B cell (primary cell): ENCODE measurements around the gene TACC3. TPM values are rescaled to one million over a fixed set of nuclear protein-coding genes. Genes with fewer than 3 reads are reported as not detected.

Source experiments
- ATAC-seq: fragments of 200-7000 bp; cut with Tn5 transposase; one replicate; pipeline ENCODE4 v1.10.0; 2021; ENCODE audit warnings: low read depth, mild to moderate bottlenecking, moderate number of reproducible peaks, moderate library complexity
- CTCF ChIA-PET: fragments of 350-600 bp; sonication (Branson Sonifier 250); formaldehyde crosslinking; loops from one replicate; lab custom pipeline; 2021; ENCODE audit warnings: antibody characterized with exemption, inconsistent platforms; lab: Charles Lee
- POLR2A ChIA-PET: fragments of 350-600 bp; sonication (Branson Sonifier 250); formaldehyde crosslinking; loops from one replicate; lab custom pipeline; 2021; ENCODE audit warnings: antibody characterized with exemption; lab: Charles Lee
- DNase-seq: peaks from one replicate; pipeline ENCODE4 v3.0.0; 2013
- H2AFZ ChIP-seq: 2 replicates; pipeline ENCODE4 v1.6.1; 2012; ENCODE audit warnings: mild to moderate bottlenecking, low read depth, low read length; ENCODE audit not compliant: insufficient read depth, poor library complexity, severe bottlenecking
- H3K27ac ChIP-seq, 2 donors: 1 replicate in 1 of 2; 2 replicates in 1 of 2; pipeline ENCODE4 v1.5.1; 2012 to 2013; ENCODE audit warnings: low read length in 2 of 2, mild to moderate bottlenecking in 2 of 2, moderate library complexity in 1 of 2
- H3K27me3 ChIP-seq, 4 experiments: fragments of 200-600 bp in 1 of 4; sonication (generic) in 1 of 4; replicated peaks in 1 of 4; 1 replicate in 2 of 4; 2 replicates in 2 of 4; pipeline versions ENCODE4 v1.6.1 to v1.7.0; 2013 to 2016; ENCODE audit warnings: low read length in 3 of 4, mild to moderate bottlenecking in 2 of 4, mixed read lengths in 1 of 4, moderate library complexity in 1 of 4; ENCODE audit not compliant: insufficient read depth in 4 of 4, control insufficient read depth in 3 of 4; ENCODE audit errors: control extremely low read depth in 1 of 4
- H3K36me3 ChIP-seq, 2 experiments: replicated peaks in 1 of 2; 1 replicate in 1 of 2; 2 replicates in 1 of 2; pipeline versions ENCODE4 v1.6.1 to v1.7.1; 2013; ENCODE audit warnings: low read length in 1 of 2; ENCODE audit not compliant: insufficient read depth in 2 of 2, control insufficient read depth in 1 of 2; ENCODE audit errors: control extremely low read depth in 1 of 2, extremely low read depth in 1 of 2
- H3K4me1 ChIP-seq, 2 donors: fragments of 200-600 bp in 1 of 2; sonication (generic) in 1 of 2; 1 replicate in 1 of 2; 2 replicates in 1 of 2; pipeline versions ENCODE4 v1.5.1 to v1.6.1; 2013 to 2017; ENCODE audit warnings: low read length in 2 of 2; ENCODE audit not compliant: control insufficient read depth in 2 of 2, insufficient read depth in 2 of 2
- H3K4me2 ChIP-seq: replicated peaks from 2 replicates; pipeline ENCODE3; 2012; ENCODE audit warnings: mild to moderate bottlenecking, low read depth, low read length; ENCODE audit not compliant: poor library complexity, severe bottlenecking
- H3K4me3 ChIP-seq, 5 experiments: fragments of 200-600 bp in 1 of 5; sonication (generic) in 1 of 5; 1 replicate in 3 of 5; 2 replicates in 2 of 5; pipeline versions ENCODE4 v1.5.1 to v1.7.0; 2011 to 2016; ENCODE audit warnings: low read length in 4 of 5, mild to moderate bottlenecking in 4 of 5, low read depth in 2 of 5, control low read depth in 1 of 5, moderate library complexity in 1 of 5; ENCODE audit not compliant: insufficient read depth in 1 of 5; ENCODE audit errors: control extremely low read depth in 1 of 5, extremely low read depth in 1 of 5
- H3K79me2 ChIP-seq: fragments of 200-600 bp; sonication (generic); one replicate; pipeline ENCODE4 v1.6.0; 2016; ENCODE audit warnings: low read length; ENCODE audit not compliant: control insufficient read depth, insufficient read depth
- H3K9ac ChIP-seq: fragments of 200-600 bp; sonication (generic); 2 replicates; pipeline ENCODE4 v1.6.1; 2017; ENCODE audit warnings: mild to moderate bottlenecking, low read length, moderate library complexity
- H3K9me3 ChIP-seq, 3 donors: one replicate each; pipeline versions ENCODE4 v1.6.1 to v1.7.1; 2013; ENCODE audit warnings: low read length in 2 of 3; ENCODE audit not compliant: control insufficient read depth in 2 of 3, insufficient read depth in 1 of 3; ENCODE audit errors: control extremely low read depth in 1 of 3
- H4K20me1 ChIP-seq: 2 replicates; pipeline ENCODE4 v1.6.0; 2012; ENCODE audit warnings: mild to moderate bottlenecking, low read length; ENCODE audit not compliant: insufficient read depth, control insufficient read depth, poor library complexity, severe bottlenecking
- H3K27ac Mint-ChIP-seq: one replicate; pipeline ENCODE4 v1.8.0; 2021; ENCODE audit warnings: mixed read lengths
- H3K27me3 Mint-ChIP-seq: one replicate; pipeline ENCODE4 v1.8.0; 2021; ENCODE audit warnings: mixed read lengths
- H3K4me1 Mint-ChIP-seq: one replicate; pipeline ENCODE4 v1.8.0; 2021; ENCODE audit warnings: mixed read lengths
- H3K4me3 Mint-ChIP-seq: one replicate; pipeline ENCODE4 v1.8.0; 2021; ENCODE audit warnings: mixed read lengths
- H3K9me3 Mint-ChIP-seq: one replicate; pipeline ENCODE4 v1.8.0; 2022; ENCODE audit warnings: mixed read lengths; ENCODE audit not compliant: insufficient read depth
- EZH2 ChIP-seq: IDR thresholded peaks from 2 replicates; pipeline ENCODE4 v1.6.1; 2012; ENCODE audit warnings: borderline replicate concordance, low read depth, mild to moderate bottlenecking, moderate library complexity, low read length; ENCODE audit not compliant: insufficient read depth, poor library complexity, severe bottlenecking
- WGBS: methylation state at CpG from one replicate; pipeline ENCODE4 v1.1.5; 2013; ENCODE audit warnings: missing lambda C conversion rate; ENCODE audit not compliant: insufficient coverage; 5-methylcytosine and 5-hydroxymethylcytosine counted together
- intact Hi-C: fragments of 100-400 bp; cut with micrococcal nuclease; formaldehyde crosslinking; loops from one replicate; pipeline ENCODE4 v1.10.0; 2022
- polyA plus RNA-seq: library from polyadenylated mRNA; depleted of rRNA; stranded (reverse); fragments of >200 nt; gene quantifications from 2 replicates; pipeline ENCODE4 v1.2.3, GENCODE V29; 2012
- total RNA-seq, 2 donors: library from RNA; stranded (reverse); fragments of 120-200 nt in 1 of 2; gene quantifications; 1 replicate in 1 of 2; 2 replicates in 1 of 2; pipeline versions ENCODE4 v1.2.3 to v1.2.4, GENCODE V29; 2013 to 2022
- TF ChIP-seq, protein P1 (sequence below): fragments of 200-600 bp; IDR thresholded peaks from one replicate; pipeline ENCODE4 v1.8.0; 2022; ENCODE audit warnings: antibody characterized with exemption, mild to moderate bottlenecking

TACC3 gene
- total and polyA plus RNA-seq, 2 donors (not counting 1 experiment from before 2014, with no cell fraction given) = 29.5 to 47.9 TPM

DNA sequence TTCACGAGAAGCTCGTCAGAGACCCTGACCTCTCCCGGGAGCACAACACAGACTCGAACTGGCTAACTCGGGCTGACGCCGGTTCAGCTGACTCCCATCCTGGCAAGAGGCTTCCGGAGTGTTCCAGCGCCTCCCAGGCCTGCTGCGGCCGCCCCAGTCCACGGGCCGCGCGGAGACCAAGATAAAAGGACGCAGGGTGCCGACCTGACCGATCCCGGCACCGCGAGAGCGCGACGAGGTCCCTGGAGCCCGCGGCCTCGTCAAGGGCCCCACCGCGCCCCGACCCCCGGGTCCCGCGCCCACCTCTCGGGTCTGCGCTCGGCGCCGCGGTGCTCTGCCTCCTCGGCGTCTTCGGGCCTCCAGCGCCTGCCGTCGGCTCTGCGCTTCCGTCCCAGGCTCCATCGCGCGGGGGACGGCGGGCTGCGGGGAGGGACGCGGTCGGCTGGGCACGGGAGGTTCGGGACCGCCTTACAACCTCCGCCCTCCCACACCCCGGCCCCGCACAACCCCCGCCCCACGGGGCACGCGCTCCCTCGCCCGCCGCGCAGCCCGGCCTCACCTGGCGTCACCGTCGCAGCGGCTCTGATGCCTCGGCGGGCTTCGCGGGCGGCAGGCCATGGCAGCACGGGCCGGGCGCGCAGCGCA, 9.6 kb upstream of the TACC3 start:
- ATAC-seq = no peak
- Histone ChIP-seq H3K4me3 (peak overlapping the region; percentile 64 to 98 (median 92)), H3K4me2 (peak overlapping the region; percentile 97), H3K9me3 (no peaks in the 10 kb centered on the region), H3K27ac (peak overlapping the region; percentile 57 to 99), H2AFZ (peak overlapping the region; percentile 84), H3K4me1 (peaks cover 50 to 56% of the 10 kb centered on the region in 2 donors), H4K20me1 (peaks cover 38% of the 10 kb centered on the region), H3K9ac (peak overlapping the region; percentile 93), H3K79me2 (peaks cover 70% of the 10 kb centered on the region), H3K27me3 (no peaks in the 10 kb centered on the region), H3K36me3 (peaks cover 0 to 3% of the 10 kb centered on the region in 2 experiments)
- ChIA-PET CTCF (interaction anchor here (0.6 to 6.1 kb wide), 8 partner anchors 9 to 444 kb away, joined by 3 to 75 read pairs (median 6); partner anchors contain the start of genes LETM1, TACC3 and TMEM129), POLR2A (interaction anchor here (0.5 to 3.8 kb wide), 4 partner anchors 11 to 28 kb away, joined by 3 to 61 read pairs (median 10); partner anchors contain the start of genes TACC3 and TMEM129)
- Mint-ChIP-seq H3K4me1 (peaks cover 64% of the 10 kb centered on the region), H3K27me3 (no peaks in the 10 kb centered on the region), H3K4me3 (peak overlapping the region; percentile 91), H3K27ac (peak overlapping the region; percentile 98), H3K9me3 (no peaks in the 10 kb centered on the region)
- DNase-seq = peak; percentile 62
- WGBS = under 1% methylated on average over 81 of the region's 85 CpGs
- intact Hi-C loops = loop anchor here (1.0 to 5.0 kb wide), 6 partner anchors 10 to 756 kb away; partner anchors contain the start of genes FAM53A, LETM1, RNF4 and TACC3
- TF ChIP-seq EZH2 = no peak
- TF ChIP-seq, protein P1, sequence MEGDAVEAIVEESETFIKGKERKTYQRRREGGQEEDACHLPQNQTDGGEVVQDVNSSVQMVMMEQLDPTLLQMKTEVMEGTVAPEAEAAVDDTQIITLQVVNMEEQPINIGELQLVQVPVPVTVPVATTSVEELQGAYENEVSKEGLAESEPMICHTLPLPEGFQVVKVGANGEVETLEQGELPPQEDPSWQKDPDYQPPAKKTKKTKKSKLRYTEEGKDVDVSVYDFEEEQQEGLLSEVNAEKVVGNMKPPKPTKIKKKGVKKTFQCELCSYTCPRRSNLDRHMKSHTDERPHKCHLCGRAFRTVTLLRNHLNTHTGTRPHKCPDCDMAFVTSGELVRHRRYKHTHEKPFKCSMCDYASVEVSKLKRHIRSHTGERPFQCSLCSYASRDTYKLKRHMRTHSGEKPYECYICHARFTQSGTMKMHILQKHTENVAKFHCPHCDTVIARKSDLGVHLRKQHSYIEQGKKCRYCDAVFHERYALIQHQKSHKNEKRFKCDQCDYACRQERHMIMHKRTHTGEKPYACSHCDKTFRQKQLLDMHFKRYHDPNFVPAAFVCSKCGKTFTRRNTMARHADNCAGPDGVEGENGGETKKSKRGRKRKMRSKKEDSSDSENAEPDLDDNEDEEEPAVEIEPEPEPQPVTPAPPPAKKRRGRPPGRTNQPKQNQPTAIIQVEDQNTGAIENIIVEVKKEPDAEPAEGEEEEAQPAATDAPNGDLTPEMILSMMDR = no peak
